KG1 (cell line): ENCODE results near the gene S100A13.
"Not testable (repeated sequence)": the region's sequence is repeated elsewhere in the genome, so short reads cannot be mapped to it uniquely, and the experiment has no call there.

Experiments
- DNase-seq: peaks from one replicate; lab custom pipeline; 2025; lab: John Stamatoyannopoulos, UW

Gene S100A13

DNA sequence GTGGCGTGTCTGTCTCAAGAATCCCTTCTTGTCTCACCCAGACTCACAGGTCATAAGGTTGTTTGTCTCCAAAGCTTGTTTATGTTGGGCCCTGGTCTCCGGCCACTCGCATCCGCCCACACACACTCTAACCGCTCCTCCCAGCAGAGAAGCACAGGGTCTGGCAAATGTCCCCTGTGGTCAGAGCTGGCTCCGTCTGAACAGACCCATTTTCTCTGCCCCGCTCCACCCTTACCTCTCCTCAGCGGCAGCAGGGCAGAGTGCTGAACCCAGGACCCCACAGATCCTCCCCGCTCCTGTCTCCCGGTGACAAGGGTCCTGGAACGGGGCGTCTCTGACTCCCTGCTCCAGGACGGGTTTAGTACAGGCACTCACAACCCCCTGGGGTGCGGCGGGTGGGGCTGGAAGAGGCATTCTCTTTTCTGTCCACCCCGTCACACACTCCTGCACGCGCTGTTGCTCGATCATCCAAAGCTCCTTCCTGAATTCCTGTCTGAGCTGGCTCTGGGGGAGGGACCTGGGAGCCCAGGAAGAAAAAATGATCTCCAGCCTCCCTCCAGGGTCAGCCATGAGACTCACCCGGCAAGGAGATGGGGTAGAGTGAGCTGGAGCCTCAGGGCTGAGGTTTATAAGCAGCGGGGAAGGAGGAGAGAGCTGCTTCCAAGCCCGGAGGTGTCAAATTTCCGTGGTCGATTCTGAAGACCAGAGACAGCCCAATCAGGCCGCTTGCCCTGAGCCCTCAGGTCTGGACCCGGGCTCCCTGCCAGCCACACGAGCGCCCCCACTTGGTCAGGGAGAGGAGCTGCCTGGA, at the start of gene S100A13:
S100A13 (minus strand) TSS at position 602 of the 811 bp plus-strand sequence. CDS start 1,033 bp downstream, outside the sequence.
- DNase-seq, result no peak

DNA sequence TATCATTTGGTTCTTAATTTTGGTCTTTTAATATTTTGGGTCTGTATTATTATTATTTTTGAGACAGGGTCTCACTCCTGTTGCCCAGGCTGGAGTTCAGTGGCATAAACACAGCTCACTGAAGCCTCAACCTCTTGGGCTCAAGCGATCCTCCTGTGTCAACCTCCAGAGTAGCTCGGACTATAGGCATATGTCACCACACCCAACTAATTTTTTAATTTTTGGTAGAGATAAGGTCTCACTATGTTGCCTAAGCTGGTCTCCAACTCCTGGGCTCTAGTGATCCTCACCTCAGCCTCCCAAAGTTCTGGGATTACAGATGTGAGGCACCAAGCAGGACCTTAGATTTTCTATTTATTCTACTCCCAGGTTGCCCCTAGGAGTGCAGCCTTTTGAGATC, 46.2 kb upstream of the S100A13 start:
- DNase-seq, result no peak

DNA sequence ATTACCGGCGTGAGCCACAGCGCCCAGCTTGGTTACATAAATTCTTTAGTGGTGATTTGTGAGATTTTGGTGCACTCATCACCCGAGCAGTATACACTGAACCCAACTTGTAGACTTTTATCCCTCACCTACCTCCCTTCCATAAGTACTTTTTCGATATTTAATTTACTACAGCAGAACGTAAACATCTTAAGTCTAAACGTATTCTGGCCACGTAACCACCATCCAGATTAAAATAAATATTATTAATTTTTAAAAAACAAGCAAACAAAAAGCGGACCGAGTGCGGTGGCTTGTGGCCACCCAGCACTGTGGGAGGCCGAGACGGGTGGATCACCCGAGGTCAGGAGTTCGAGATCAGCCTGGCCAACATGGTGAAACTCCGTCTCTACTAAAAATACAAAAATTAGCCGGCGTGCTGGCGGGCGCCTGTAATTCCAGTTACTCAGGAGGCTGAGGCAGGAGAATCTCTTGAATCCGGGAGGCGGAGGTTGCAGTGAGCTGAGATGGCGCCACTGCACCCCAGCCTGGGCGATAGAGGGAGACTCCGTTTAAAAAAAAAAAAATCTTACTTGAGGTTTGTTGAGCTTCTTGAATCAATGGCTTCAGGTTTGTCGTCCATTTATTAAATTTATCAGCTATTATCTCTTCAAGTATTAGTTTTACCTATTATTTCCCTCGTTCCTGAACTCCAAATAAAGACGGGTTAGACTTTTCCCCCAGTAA, 44.5 kb upstream of the S100A13 start:
- not testable (repeated sequence) for DNase-seq

DNA sequence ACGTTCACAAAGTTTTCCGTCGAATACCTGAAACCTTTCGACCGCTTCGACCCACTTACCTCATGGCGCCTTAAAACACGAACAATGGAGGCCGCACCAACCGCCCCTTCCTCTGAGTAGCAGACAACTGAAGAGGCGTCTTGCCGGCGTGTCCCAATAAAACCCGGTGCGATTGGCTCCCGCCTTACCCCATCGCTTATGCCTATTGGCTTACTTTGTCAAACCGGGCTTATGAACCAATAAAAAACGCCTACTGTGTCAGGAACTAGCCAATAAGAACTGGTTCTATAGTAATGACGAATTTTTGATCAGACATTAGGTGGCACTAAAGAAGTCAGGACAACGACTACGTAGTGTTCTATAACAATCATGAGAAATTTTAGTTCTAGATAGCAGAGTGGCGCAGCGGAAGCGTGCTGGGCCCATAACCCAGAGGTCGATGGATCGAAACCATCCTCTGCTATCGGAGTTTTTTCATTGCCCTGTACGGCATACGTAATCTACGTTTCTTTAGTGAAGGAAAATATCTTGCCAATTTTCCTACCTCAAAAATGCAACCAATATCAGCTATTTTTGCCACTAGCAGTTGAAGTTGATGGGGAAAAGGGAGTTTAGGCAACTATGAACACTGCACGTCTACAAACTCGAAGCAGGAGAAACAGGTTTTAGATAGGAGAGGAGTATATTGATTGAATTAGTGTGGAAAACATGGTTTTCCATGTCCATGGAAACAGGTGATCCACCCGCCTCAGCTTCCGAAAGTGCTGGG, 43.7 kb upstream of the S100A13 start, which contains the start of gene ILF2:
ILF2 (minus strand) TSS at position 135 of the 769 bp plus-strand sequence; CDS start at position 64, 71 bp downstream.
- DNase-seq, result peak; percentile 97

DNA sequence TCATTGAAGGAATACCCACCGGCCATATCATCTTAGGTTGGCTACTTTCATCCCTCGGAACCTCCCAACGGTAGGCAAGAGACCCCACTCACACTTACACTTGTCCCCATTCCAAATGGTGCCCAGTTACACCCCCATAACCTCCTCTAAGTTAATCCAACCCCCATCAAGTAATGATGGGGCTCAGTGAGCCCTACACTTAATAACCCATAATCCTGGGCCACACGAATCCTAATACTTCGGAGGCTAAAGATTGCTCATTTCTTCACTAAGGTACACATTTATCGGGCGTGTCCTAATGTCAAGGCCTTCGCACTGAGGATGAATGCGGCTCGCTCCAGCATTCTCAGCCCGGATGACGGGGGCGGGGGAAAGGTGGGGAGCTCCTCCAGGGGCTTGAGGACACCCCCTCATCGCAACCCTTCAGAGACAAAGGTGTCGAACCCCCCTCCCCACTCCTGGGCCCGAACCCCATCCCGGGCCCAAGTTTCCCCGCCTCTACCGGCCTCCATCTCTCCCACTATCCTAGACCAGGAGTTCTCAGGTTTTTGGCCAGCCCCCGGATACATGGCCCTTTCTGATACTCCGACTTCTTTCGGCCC, 43.1 kb upstream of the S100A13 start:
- no peak for DNase-seq

DNA sequence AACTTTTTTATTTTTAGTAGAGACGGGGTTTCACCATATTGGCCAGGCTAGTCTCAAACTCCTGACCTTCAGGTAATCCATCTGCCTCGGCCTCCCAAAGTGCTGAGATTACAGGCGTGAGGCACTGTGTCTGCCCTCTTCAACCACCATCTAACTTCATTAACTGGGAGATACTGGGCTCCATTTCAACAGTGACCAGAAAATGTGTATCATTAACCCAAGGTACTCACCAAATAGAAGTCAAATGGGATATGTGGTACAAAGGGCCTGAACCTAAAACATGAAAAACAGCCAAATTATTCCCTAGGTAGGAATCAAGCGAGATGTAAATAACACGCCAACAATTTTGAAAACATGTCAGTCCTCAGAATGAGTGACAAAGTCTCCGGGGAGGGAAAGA, 42.3 kb upstream of the S100A13 start:
- DNase-seq, result no peak

DNA sequence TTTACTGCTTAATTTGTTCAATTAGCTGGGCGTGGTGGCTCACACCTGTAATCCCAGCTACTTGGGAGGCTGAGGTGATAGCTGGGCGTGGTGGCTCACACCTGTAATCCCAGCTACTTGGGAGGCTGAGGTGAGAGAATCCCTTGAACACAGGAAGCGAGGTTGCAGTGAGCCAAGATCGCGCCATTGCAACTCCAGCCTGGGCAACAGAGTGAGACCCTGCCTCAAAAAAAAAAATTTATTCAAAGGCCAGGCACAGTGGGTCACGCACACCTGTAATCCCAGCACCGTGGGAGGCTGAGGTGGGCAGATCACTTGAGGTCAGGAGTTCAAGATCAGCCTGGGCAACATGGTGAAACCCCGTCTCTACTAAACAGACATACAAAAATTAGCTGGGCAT, 41.4 kb upstream of the S100A13 start:
- not testable (repeated sequence) for DNase-seq

DNA sequence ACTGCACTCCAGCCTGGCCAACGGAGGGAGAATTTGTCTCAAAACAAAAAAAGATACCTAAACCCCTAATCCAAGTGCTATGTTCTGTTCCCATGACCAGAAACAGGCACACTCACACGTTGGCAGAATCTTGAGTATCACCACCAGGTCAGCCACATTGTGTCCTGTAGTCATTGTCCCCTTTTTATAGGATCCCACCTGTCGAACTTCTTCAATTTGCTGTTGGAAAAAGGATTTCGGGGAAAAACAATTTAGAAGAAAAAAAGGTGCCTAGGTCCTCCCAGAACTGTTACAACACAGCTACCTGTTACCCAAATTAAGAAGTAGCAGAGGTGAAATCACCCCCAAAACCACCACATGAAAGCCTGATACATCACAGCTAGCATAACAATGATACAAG, 40.1 kb upstream of the S100A13 start:
- no peak for DNase-seq

DNA sequence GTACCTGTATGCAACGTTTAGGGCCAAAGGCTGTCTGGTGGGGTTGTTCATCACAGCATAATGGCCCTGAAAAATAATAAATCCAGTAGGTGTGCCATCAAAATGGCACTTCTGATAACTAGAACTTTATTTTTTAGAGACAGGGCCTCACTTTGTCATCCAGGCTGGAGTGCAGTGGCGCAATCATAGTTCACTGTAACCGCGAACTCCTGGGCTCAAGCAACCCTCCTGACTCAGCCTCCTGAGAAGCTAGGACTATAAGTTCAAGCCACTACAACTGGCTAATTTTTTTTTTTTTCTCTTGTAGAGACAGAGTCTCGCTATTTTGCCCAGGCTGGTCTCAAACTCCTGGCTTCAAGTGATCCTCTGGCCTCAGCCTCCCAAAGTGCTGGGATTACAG, 35.9 kb upstream of the S100A13 start:
- no peak for DNase-seq

DNA sequence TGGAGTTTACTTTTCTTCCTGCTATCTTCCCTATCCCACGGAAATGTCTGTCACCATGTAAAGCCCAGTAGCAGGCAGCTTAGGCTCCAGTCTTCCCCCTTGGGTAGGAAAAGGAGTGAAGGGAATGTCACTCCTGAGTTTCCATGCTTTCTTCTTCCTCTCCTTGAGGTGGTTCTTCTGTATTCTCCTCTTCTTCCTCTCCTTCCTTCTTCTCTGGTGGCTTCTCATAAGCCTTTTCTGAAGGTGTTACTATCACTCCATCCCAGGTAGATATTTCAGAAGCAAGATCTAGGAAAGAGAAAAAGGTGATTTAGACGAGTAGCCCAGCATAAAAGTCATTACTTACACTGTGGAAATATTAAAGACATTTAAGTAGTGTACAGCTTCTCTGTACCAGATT, 35.0 kb upstream of the S100A13 start:
- DNase-seq, result no peak

DNA sequence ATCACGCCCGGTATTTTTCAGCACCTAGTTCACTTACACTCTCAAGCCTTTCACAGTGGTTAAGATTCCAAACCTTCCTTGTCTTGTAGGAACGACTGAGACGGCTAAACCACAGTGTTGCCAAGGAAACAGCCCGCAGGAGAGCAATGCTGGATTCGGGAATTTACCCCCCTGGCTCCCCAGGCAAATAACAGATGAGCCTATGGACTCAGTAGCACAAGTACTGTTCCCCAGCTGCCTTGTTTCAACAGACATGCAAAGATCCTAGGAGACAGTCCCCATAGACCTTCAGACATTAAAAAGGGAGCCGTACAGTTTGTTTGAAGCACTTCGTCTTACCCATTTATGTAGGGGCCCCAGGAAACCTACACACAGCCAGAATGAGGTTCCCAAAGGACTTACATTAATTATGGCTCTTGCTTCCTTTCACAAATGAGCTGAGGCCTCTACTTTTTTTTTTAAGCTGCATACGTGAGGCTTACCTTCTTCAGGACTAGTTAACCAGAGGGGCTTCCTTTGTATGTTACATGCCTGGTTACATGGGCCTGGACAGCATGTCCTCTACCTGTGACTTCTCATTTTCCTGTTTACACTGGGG, 33.9 kb upstream of the S100A13 start:
- DNase-seq, result no peak

DNA sequence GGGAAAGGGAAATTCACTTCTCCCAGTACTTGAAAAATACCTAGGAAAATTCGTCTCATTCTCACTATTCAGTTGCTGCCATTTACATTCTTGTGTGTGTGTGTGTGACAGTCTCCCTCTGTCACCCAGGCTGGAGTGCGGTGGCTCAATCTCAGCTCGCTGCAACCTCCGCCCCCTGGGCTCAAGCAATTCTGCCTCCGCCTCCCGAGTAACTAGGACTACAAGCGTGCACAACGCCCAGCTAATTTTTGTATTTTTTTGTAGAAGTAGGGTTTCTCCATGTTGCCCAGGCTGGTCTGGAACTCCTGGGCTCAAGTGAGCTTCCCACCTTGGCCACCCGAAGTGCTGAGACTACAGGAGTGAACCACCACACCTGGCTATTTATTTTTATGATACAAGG, 32.4 kb upstream of the S100A13 start:
- no peak for DNase-seq

DNA sequence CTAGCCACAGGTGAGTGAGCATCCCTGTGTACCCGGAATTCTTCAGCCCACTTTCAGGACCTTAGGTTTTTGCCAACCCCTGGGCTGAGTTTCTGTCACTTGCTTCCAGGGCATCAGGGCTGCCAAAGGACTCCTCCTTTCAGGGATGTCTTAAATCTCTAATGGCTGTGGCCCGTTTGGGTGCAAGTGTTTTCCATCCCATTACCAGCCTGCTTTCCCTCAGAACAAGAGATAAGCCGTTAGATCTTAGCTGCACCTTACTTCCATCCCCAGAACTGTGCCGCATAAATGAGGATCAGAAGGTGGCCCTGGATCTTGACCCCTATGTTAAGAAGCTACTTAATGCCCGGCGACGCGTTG, 31.9 kb upstream of the S100A13 start:
- DNase-seq, result no peak

DNA sequence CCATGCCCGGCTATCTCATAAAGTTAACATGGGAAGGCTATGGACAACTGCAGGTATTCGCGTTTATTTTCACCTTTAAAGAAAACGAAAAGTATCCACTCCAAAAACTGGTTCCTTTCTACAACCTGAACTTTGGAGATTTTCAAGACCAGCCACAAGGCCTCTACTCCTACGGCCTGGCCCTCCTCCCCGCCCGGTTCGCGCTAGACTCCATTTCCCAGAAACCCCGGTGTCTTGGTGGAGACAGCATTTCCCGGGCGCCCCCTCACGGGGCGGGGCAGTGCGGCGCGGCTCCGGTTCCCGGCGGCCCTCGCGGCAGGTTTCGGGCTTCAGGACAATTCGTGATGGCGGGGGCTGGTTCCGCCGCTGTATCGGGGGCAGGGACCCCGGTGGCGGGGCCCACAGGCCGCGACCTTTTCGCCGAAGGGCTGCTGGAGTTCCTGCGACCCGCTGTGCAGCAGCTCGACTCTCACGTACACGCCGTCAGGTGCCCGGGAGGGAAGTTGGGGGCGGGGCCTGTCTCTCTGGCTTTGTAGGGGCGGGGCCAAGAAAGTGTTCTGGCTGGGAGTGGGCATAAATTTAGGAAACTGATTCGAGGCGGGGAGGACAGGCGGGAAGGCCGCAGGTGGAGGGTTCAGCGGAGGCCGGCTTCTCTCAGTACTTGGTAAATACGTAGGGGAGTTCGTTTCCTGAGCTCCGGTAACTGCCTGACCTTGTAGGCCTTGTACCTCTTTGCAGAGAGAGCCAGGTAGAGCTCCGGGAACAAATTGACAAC, 31.3 kb upstream of the S100A13 start, which contains the start of gene SNAPIN:
SNAPIN (plus strand) TSS at position 304 of the 775 bp plus-strand sequence; CDS start at position 345, 41 bp downstream.
- DNase-seq, result peak; percentile 83

DNA sequence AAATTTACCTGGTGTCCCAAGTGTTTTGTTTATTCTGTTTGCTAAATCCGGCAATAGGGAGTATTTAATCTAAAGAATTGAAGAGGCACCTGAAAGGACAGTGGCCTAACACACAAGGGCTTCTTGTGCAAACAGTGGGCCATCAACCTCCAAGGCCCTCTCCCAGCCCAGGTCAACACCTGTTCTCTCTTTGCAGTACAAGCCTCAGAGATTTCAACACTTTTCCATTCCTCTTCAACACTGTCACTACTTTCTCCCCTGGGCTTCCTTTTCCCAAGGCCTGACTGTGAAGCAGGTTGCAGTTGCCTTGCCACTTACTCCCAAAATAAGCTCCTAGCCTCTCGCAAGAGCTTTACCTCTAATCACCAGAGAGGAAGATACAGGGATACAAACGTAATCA, 28.0 kb upstream of the S100A13 start:
- no peak for DNase-seq

DNA sequence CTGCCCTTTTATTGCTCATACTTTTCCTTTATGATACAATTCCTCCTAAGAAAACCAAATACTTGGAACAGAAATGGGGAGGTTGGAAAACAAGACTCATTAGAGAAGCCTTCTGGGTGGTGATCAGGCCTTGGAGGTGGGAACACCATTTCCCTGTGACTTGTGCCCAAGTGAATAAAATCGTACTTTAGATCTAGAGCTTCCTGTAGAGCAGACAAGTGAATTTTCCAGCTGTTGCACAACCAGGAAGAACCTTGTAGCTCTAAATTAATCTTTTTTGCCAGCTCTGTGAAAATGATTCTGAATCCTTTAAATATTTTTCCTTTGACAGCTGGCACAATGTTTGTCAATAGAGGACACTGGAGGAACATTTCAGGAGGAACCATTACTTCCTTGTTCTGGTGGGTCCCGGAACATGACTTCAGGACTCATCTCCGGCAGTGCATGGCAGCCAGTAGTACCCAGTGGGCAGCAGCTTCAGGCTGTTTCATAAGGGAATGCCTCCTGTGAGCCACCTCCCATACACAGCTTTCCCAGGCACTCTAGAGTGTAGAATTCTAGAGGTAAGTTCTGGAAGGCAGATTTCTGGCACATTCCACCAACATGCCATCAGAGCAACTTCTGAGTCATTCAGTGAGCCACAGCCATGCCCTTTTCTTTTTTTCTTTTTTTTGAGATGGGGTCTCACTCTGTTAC, 25.6 kb upstream of the S100A13 start:
- no peak for DNase-seq

DNA sequence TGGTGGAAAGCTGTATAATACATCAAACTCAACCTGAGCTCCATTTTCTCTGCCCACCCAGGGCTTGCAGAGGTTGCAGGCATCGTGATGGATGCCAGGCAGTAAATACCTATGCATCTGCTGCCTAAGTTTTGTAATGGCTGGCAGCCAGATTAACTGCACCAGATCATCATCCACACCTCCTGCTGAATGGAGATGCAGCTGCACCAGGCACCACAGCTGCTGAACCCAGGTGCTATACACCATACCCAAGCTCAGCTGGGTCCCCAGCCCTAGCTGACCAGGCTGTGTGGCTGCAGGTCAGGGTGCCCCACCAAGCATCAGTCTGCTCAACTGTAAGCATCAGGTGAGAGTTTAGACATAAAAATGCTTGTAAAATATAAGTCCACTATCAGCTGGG, 24.5 kb upstream of the S100A13 start:
- no peak for DNase-seq

DNA sequence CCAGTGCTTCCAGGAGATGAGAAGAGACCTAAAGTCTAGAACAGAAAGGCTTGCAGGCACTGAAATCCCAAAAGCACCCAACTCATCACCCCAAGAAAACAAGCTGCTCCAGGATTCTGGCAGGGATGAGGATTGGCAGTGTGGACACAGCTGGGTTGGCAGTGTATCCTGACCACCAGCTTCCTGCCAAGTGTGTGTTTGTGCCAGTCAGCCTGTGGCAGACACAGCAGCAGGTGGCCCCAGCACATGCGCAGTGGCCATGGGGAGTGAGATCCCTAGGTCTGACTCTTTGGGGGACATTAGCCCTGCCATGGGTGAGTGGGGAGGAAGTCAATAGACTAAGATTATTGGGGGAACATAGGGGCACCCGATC, 22.5 kb upstream of the S100A13 start:
- no peak for DNase-seq

DNA sequence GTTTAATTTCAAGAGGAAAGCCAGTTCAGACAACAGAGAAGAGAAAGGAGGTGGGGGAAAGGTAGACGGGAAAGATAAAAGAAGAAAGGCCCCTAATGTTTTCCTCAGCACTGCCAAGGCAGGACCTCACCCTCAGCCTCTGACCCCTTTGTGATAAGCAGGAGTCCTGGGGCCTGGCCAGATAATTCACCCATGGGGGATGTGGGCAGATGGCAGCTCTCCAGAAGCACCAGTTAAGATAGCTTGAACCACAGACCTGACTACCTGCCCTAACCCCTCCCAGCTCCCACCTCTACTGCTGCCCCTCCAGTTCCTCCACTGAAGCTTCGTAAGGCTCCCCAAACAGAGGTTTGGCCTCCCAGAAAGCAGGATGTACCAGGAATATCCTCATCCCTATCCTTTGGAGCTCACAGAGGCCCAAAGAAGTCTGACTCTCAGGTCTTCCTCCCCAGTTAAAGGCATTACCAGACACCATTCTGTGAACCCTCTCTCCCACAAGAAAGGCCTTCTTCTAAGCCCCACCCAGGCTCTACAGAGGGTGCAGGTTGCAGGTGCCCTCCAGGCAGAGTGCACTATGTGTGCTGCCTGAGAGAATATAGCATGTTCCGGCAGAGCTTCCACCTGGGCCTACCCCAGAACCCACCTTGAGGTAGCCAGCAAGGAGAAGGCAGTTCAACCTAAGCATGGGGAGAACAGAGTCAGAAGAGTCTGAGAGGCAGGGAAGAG, 22.0 kb upstream of the S100A13 start:
- DNase-seq, result no peak
